ENCODE measurements around the gene DPP10. TPM values are rescaled to one million over a fixed set of nuclear protein-coding genes. Genes with fewer than 3 reads are reported as not detected.

Gene DPP10
- total and polyA plus RNA-seq, 4 donors = 0.04 to 4.1 (median 0.48) TPM

- 73% methylated on average over 1 of the region's 1 CpG for WGBS
- Histone ChIP-seq H3K27me3 (ENCODE audit: control insufficient read depth in 4 of 4, insufficient read depth in 4 of 4, low read length in 3 of 4) (no peaks in the 10 kb centered on the region), H3K9me3 (ENCODE audit: control insufficient read depth in 4 of 4, low read length in 3 of 4) (peaks cover 0 to 3% (median 0%) of the 10 kb centered on the region in 4 donors), H3K4me1 (ENCODE audit: control insufficient read depth in 4 of 4, insufficient read depth in 4 of 4, low read length in 3 of 4) (no peaks in the 10 kb centered on the region), H3K9ac (ENCODE audit: low read depth in 1 of 2, low read length in 2 of 2) (no peak overlapping the region), H3K4me3 (ENCODE audit: low read depth in 1 of 3, low read length in 3 of 3) (no peak overlapping the region), H3K27ac (ENCODE audit: low read depth in 1 of 2, low read length in 2 of 2) (no peak overlapping the region), H3K36me3 (ENCODE audit: control insufficient read depth in 4 of 4, insufficient read depth in 3 of 4, low read depth in 1 of 4, low read length in 3 of 4) (no peaks in the 10 kb centered on the region)
- TF ChIP-seq GABPA (IDR thresholded peaks at IDR 0.05 in 1 of 2, conservative IDR thresholded peaks at IDR 0.05 in 1 of 2) (no peak), HNF4G (IDR thresholded peaks at IDR 0.05) (no peak), NR2F2 (IDR thresholded peaks at IDR 0.05) (no peak), ZBTB33 (IDR thresholded peaks at IDR 0.05) (no peak), MAX (IDR thresholded peaks at IDR 0.05) (no peak)
- DNase-seq (ENCODE audit: low spot score) = no peak
Measured at GRCh38 chr2:115887209-115887776, 1444.9 kb downstream of the DPP10 start.

Small RNA genes within 50 kb of the gene (small RNA-seq; reads per million reads assigned to genes)
- gene RNU2-41P = 0.18 reads per million

Data from liver (tissue), 10 donors.